Endothelial cell of umbilical vein (primary cell): Measurements from ENCODE around the gene NKD1. TPM values are rescaled to one million over a fixed set of nuclear protein-coding genes. Genes with fewer than 3 reads are reported as not detected.

Experiments
- BruUV-seq: library from RNA; stranded (reverse); fragments of 400-500 nt; replicated peaks from 2 replicates; lab custom pipeline; 2021; lab: Mats Ljungman, UMichigan
- CTCF ChIA-PET: fragments of 300-600, 350-600 bp; sonication (Branson Sonifier 250); formaldehyde crosslinking; loops from one replicate; lab custom pipeline; 2021; ENCODE audit warnings: antibody characterized with exemption, inconsistent platforms; lab: Charles Lee
- POLR2A ChIA-PET: fragments of 300-600, 350-600 bp; sonication (Branson Sonifier 250); formaldehyde crosslinking; loops from one replicate; lab custom pipeline; 2021; ENCODE audit warnings: antibody characterized with exemption, inconsistent platforms; lab: Charles Lee
- DNase-seq: peaks from one replicate; pipeline ENCODE4 v3.0.0-alpha.2; 2011; ENCODE audit warnings: low read depth, low spot score
- FAIRE-seq: peaks from 2 replicates; lab custom pipeline; 2011; peaks lifted over from hg19 to GRCh38; lab: Jason Lieb, UNC
- H2AFZ ChIP-seq: 2 replicates; pipeline ENCODE4 v1.6.0; 2012; ENCODE audit warnings: low read depth, low read length, control low read depth, inconsistent platforms
- H3K27ac ChIP-seq: 2 replicates; pipeline ENCODE4 v1.5.1; 2011; ENCODE audit warnings: low read depth, mild to moderate bottlenecking, control low read depth, low read length, moderate library complexity; ENCODE audit not compliant: insufficient read depth
- H3K27me3 ChIP-seq, 2 experiments: 2 replicates each; pipeline versions ENCODE4 v1.6.0 to v1.6.1; 2011; ENCODE audit warnings: low read length in 2 of 2, mixed read lengths in 1 of 2; ENCODE audit not compliant: control insufficient read depth in 2 of 2, insufficient read depth in 2 of 2
- H3K36me3 ChIP-seq, 2 experiments: 2 replicates in 1 of 2; 3 replicates in 1 of 2; pipeline ENCODE4 v1.5.1; 2011; ENCODE audit warnings: low read length in 2 of 2, mild to moderate bottlenecking in 1 of 2, moderate library complexity in 1 of 2; ENCODE audit not compliant: control insufficient read depth in 2 of 2, insufficient read depth in 2 of 2; ENCODE audit errors: extremely low read depth in 1 of 2
- H3K4me1 ChIP-seq: 3 replicates; pipeline ENCODE4 v1.5.1; 2011; ENCODE audit warnings: mild to moderate bottlenecking, low read length; ENCODE audit not compliant: control insufficient read depth, insufficient read depth; ENCODE audit errors: extremely low read depth
- H3K4me2 ChIP-seq: 2 replicates; pipeline ENCODE4 v1.6.1; 2011; ENCODE audit warnings: low read length, control low read depth, mixed read lengths; ENCODE audit not compliant: insufficient read depth
- H3K4me3 ChIP-seq, 3 experiments: fragments of 200-600 bp in 1 of 3; sonication (generic), shearing (Covaris generic) in 1 of 3; replicated peaks in 1 of 3; 2 replicates each; pipeline ENCODE4 v1.5.1; 2011 to 2016; ENCODE audit warnings: control low read depth in 3 of 3, low read length in 3 of 3, mild to moderate bottlenecking in 2 of 3, inconsistent platforms in 1 of 3, low read depth in 1 of 3, moderate library complexity in 1 of 3; ENCODE audit not compliant: insufficient read depth in 1 of 3
- H3K79me2 ChIP-seq: 2 replicates; pipeline ENCODE4 v1.6.0; 2012; ENCODE audit warnings: low read length, inconsistent platforms; ENCODE audit not compliant: control insufficient read depth, insufficient read depth
- H3K9ac ChIP-seq: replicated peaks from 2 replicates; pipeline ENCODE3; 2011; ENCODE audit warnings: low read length, control low read depth; ENCODE audit not compliant: insufficient read depth; ENCODE audit errors: extremely low read depth
- H3K9me1 ChIP-seq: replicated peaks from 3 replicates; pipeline ENCODE4 v1.6.0; 2011; ENCODE audit warnings: mild to moderate bottlenecking, low read length; ENCODE audit not compliant: control insufficient read depth, insufficient read depth; ENCODE audit errors: extremely low read depth
- H3K9me3 ChIP-seq: replicated peaks from 2 replicates; pipeline ENCODE4 v1.5.1; 2012; ENCODE audit warnings: low read length, inconsistent platforms; ENCODE audit not compliant: control insufficient read depth, insufficient read depth
- H4K20me1 ChIP-seq: replicated peaks from 2 replicates; pipeline ENCODE3; 2011; ENCODE audit warnings: mild to moderate bottlenecking, low read length; ENCODE audit not compliant: control insufficient read depth, insufficient read depth; ENCODE audit errors: extremely low read depth
- CTCF ChIP-seq, 2 donors: IDR thresholded peaks; 1 replicate in 1 of 2; 2 replicates in 1 of 2; pipeline ENCODE4 v1.5.1; 2011; ENCODE audit warnings: low read length in 2 of 2, mild to moderate bottlenecking in 2 of 2, moderate library complexity in 2 of 2, control low read depth in 1 of 2, inconsistent platforms in 1 of 2, low read depth in 1 of 2; ENCODE audit not compliant: insufficient read depth in 1 of 2; ENCODE audit errors: extremely low read depth in 1 of 2
- EZH2 ChIP-seq: IDR thresholded peaks from 2 replicates; pipeline ENCODE4 v1.6.1; 2012; ENCODE audit warnings: borderline replicate concordance, low read depth, mild to moderate bottlenecking, moderate library complexity, low read length, inconsistent platforms; ENCODE audit not compliant: severe bottlenecking
- FOS ChIP-seq: IDR thresholded peaks from 2 replicates; pipeline ENCODE4 v1.6.1; 2011; ENCODE audit warnings: mild to moderate bottlenecking, low read length, moderate library complexity, borderline replicate concordance; ENCODE audit not compliant: insufficient read depth
- GATA2 ChIP-seq: IDR thresholded peaks from 2 replicates; pipeline ENCODE4 v1.7.0; 2011; ENCODE audit warnings: low read depth, mild to moderate bottlenecking, moderate library complexity, mixed read lengths, low read length; ENCODE audit not compliant: insufficient read length, insufficient read depth
- JUN ChIP-seq: IDR thresholded peaks from 2 replicates; pipeline ENCODE4 v1.6.1; 2011; ENCODE audit warnings: borderline replicate concordance, low read depth; ENCODE audit not compliant: insufficient read length, insufficient read depth
- MAX ChIP-seq: IDR thresholded peaks from 2 replicates; pipeline ENCODE4 v1.6.1; 2011; ENCODE audit not compliant: insufficient read depth, insufficient read length
- MYC ChIP-seq: IDR thresholded peaks from one replicate; pipeline ENCODE4 v1.6.1; 2011; ENCODE audit warnings: mild to moderate bottlenecking, low read depth, low read length
- POLR2A ChIP-seq: IDR thresholded peaks from 2 replicates; pipeline ENCODE4 v1.6.1; 2012; ENCODE audit warnings: low read depth, mild to moderate bottlenecking, control low read depth, low read length
- POLR2AphosphoS5 ChIP-seq: IDR thresholded peaks from 2 replicates; pipeline ENCODE4 v1.6.1; 2012; ENCODE audit warnings: low read depth, mild to moderate bottlenecking, control low read depth, low read length, moderate library complexity; ENCODE audit not compliant: insufficient read depth
- dilution Hi-C: fragments of 300-500 bp; cut with MboI; formaldehyde crosslinking; loops from one replicate; pipeline ENCODE4 v1.15.0; 2019; ENCODE audit warnings: low sequenced_read_pairs; ENCODE audit not compliant: extremely low pct_ligation_motif_present
- intact Hi-C: fragments of 100-400 bp; cut with micrococcal nuclease; formaldehyde crosslinking; loops from one replicate; pipeline ENCODE4 v1.10.0; 2022
- polyA plus RNA-seq, 4 experiments: library from polyadenylated mRNA; depleted of rRNA in 3 of 4; stranded (reverse) in 3 of 4; unstranded in 1 of 4; fragments of >200 nt; gene quantifications; 2 replicates each; pipeline versions ENCODE4 v1.2.1 to v1.2.3, GENCODE V29; 2011 to 2012; ENCODE audit warnings: missing spikeins in 1 of 4
- total RNA-seq: library from RNA; stranded (reverse); gene quantifications from 2 replicates; pipeline ENCODE4 v1.2.3, GENCODE V29; 2021

The NKD1 gene
- total and polyA plus RNA-seq, 2 donors (not counting 3 experiments of a cell fraction or from before 2014, with no cell fraction given), result not detected

GRCh38 chr16:50562657-50563056 lies 14.5 kb downstream of the NKD1 start:
- no peaks in the 10 kb centered on the region for H3K9me3 ChIP-seq
- TF ChIP-seq GATA2 (no peak), JUN (no peak)
- ChIA-PET POLR2A (no interaction called here), CTCF (no interaction called here)
- H3K9ac ChIP-seq, result no peak overlapping the region
- no peak overlapping the region for H3K4me3 ChIP-seq
- dilution Hi-C loops (no loop called here), intact Hi-C loops (no loop called here)
- H3K4me1 ChIP-seq, result no peaks in the 10 kb centered on the region
- H3K27me3 ChIP-seq, result no peaks in the 10 kb centered on the region
- FAIRE-seq (no peak), DNase-seq (no peak)
- no peaks in the 10 kb centered on the region for H3K36me3 ChIP-seq
- no peaks in the 10 kb centered on the region for H3K9me1 ChIP-seq
- no peak overlapping the region for H2AFZ ChIP-seq
- no peak overlapping the region for H3K4me2 ChIP-seq
- H4K20me1 ChIP-seq, result no peaks in the 10 kb centered on the region
- BruUV-seq, result no TSS peak
- H3K79me2 ChIP-seq, result no peaks in the 10 kb centered on the region
- no peak overlapping the region for H3K27ac ChIP-seq

GRCh38 chr16:50563989-50564388 lies 15.8 kb downstream of the NKD1 start:
- CTCF ChIA-PET, result no interaction called here
- Histone ChIP-seq H4K20me1 (no peaks in the 10 kb centered on the region), H3K9ac (no peak overlapping the region), H2AFZ (no peak overlapping the region), H3K4me3 (no peak overlapping the region), H3K27me3 (no peaks in the 10 kb centered on the region), H3K27ac (no peak overlapping the region), H3K9me1 (no peaks in the 10 kb centered on the region), H3K9me3 (no peaks in the 10 kb centered on the region), H3K79me2 (no peaks in the 10 kb centered on the region), H3K4me1 (no peaks in the 10 kb centered on the region), H3K36me3 (no peaks in the 10 kb centered on the region), H3K4me2 (no peak overlapping the region)
- no peak for FAIRE-seq
- intact Hi-C loops, result no loop called here
- TF ChIP-seq MAX (no peak), CTCF (IDR thresholded peaks at IDR 0.05; ENCODE audit: extremely low read depth in 1 of 2, insufficient read depth in 1 of 2, low read depth in 1 of 2, low read length in 2 of 2) (no peak), EZH2 (no peak), POLR2A (no peak), MYC (no peak), JUN (no peak), FOS (no peak), GATA2 (no peak), POLR2AphosphoS5 (no peak)
- dilution Hi-C loops, result no loop called here
- no TSS peak for BruUV-seq
- DNase-seq, result no peak
- POLR2A ChIA-PET, result no interaction called here
